Right lobe of liver (tissue), 6 donors: Measurements from ENCODE around the gene MTX2. TPM values are rescaled to one million over a fixed set of nuclear protein-coding genes. Genes with fewer than 3 reads are reported as not detected.

Experiments used
- ATAC-seq, 4 donors: fragments of 200-7000 bp; cut with Tn5 transposase; one replicate each; pipeline ENCODE4 v1.9.1; 2020; ENCODE audit warnings: mild to moderate bottlenecking in 4 of 4, moderate library complexity in 4 of 4
- DNase-seq, 3 donors: peaks; one replicate each; pipeline ENCODE4 v3.0.0-alpha.2; 2020
- H3K27ac ChIP-seq, 3 donors: fragments of 200-600 bp; one replicate each; pipeline ENCODE4 v1.8.0; 2022
- H3K27me3 ChIP-seq, 2 donors: fragments of 200-600 bp; one replicate each; pipeline ENCODE4 v1.8.0; 2022
- H3K36me3 ChIP-seq, 4 donors: fragments of 200-600 bp; sonication (generic) in 1 of 4; one replicate each; pipeline versions ENCODE4 v1.5.1 to v1.8.0; 2017 to 2022; ENCODE audit warnings: control low read depth in 1 of 4
- H3K4me1 ChIP-seq, 4 donors: fragments of 200-600 bp; sonication (generic) in 1 of 4; one replicate each; pipeline versions ENCODE4 v1.5.1 to v1.8.0; 2017 to 2022; ENCODE audit warnings: control low read depth in 1 of 4
- H3K4me3 ChIP-seq, 3 donors: fragments of 200-600 bp; one replicate each; pipeline ENCODE4 v1.8.0; 2022
- H3K9me3 ChIP-seq, 4 donors: fragments of 200-600 bp; sonication (generic) in 1 of 4; one replicate each; pipeline versions ENCODE4 v1.5.1 to v1.8.0; 2017 to 2022; ENCODE audit warnings: control low read depth in 1 of 4
- CTCF ChIP-seq, 4 donors: fragments of 200-600 bp in 3 of 4; fragments of 450-650 bp in 1 of 4; IDR thresholded peaks; one replicate each; pipeline versions ENCODE4 v1.5.1 to v1.8.0; 2016 to 2022; ENCODE audit warnings: antibody characterized with exemption in 4 of 4, mild to moderate bottlenecking in 2 of 4
- POLR2A ChIP-seq: fragments of 450-650 bp; IDR thresholded peaks from one replicate; pipeline ENCODE4 v1.6.1; 2017; ENCODE audit warnings: antibody characterized with exemption, mild to moderate bottlenecking
- WGBS: methylation state at CpG from one replicate; pipeline ENCODE4 v1.1.6; 2018; ENCODE audit warnings: low coverage, low lambda C conversion rate; ENCODE audit not compliant: insufficient coverage; ENCODE audit errors: missing lambda C conversion rate; 5-methylcytosine and 5-hydroxymethylcytosine counted together
- intact Hi-C, 2 donors: fragments of 100-400 bp; cut with DNase I; formaldehyde crosslinking; loops; one replicate each; pipeline versions ENCODE4 v1.11.2 to v1.14.1; 2022
- total RNA-seq, 6 experiments: library from RNA; depleted of rRNA in 2 of 6; stranded (reverse); fragments of >200 nt in 2 of 6; fragmentation: NEBNext Ultra II Directional in 3 of 6; extraction: Animal tissue kit (Norgen Biotek cat#: 25700) in 3 of 6; gene quantifications; one replicate each; pipeline versions ENCODE4 v1.1.0 to v1.2.4, GENCODE V29; 2016 to 2023
- donor health status: DM: no; HTN: yes; CAD: no.
- donor health status: DM: no; HTN: no; CAD: no.
- donor health status: DM: no; HTN: no; CAD: no.
- donor health status: DM: no; HTN: yes; CAD: no.
- donor health status: DM: no; HTN: yes; CAD: no.

MTX2 gene
- total RNA-seq, 6 experiments from 2014 or later: 7.7 to 29.3 (median 11.1) TPM

GRCh38 chr2:176383836-176384442, 114.7 kb downstream of the MTX2 start:
- H3K27ac ChIP-seq: peak overlapping the region in 2 of 3 donors; percentile 56 to 65
- no peaks in the 10 kb centered on the region for H3K36me3 ChIP-seq
- 21% methylated on average over 3 of the region's 3 CpGs for WGBS
- intact Hi-C loops: no loop called here
- H3K9me3 ChIP-seq: no peaks in the 10 kb centered on the region
- no peaks in the 10 kb centered on the region for H3K27me3 ChIP-seq
- ATAC-seq (peak; percentile 89 to 93 (median 92)), DNase-seq (peak in 2 of 3 donors; percentile 49 to 50)
- peaks cover 0 to 34% (median 12%) of the 10 kb centered on the region in 4 donors for H3K4me1 ChIP-seq
- TF ChIP-seq POLR2A: no peak
- no peak for TF ChIP-seq CTCF (IDR thresholded peaks at IDR 0.05)
- H3K4me3 ChIP-seq: peak overlapping the region in 1 of 3 donors; percentile 15

- no peak for DNase-seq
- Histone ChIP-seq H3K36me3 (no peaks in the 10 kb centered on the region), H3K27me3 (no peaks in the 10 kb centered on the region), H3K4me3 (no peak overlapping the region), H3K27ac (peak overlapping the region in 2 of 3 donors; percentile 51 to 65), H3K4me1 (peaks cover 0 to 34% (median 12%) of the 10 kb centered on the region in 4 donors), H3K9me3 (no peaks in the 10 kb centered on the region)
- ATAC-seq: peak in 3 of 4 donors; percentile 35 to 54 (median 51)
- intact Hi-C loops: no loop called here
- 25% methylated on average over 2 of the region's 2 CpGs for WGBS
- TF ChIP-seq POLR2A (no peak), CTCF (IDR thresholded peaks at IDR 0.05) (no peak)
These were observed 116.0 kb downstream of the MTX2 start for GRCh38 chr2:176385219-176385759.

- H3K27ac ChIP-seq: no peak overlapping the region
- DNase-seq (no peak), ATAC-seq (no peak)
- H3K36me3 ChIP-seq: no peaks in the 10 kb centered on the region
- 11% methylated on average over 1 of the region's 2 CpGs for WGBS
- no peaks in the 10 kb centered on the region for H3K9me3 ChIP-seq
- H3K4me1 ChIP-seq: peaks cover 0 to 36% (median 14%) of the 10 kb centered on the region in 4 donors
- intact Hi-C loops: no loop called here
- TF ChIP-seq POLR2A: no peak
- TF ChIP-seq CTCF (IDR thresholded peaks at IDR 0.05): peak in 1 of 4 donors; percentile 5
- H3K4me3 ChIP-seq: no peak overlapping the region
- no peaks in the 10 kb centered on the region for H3K27me3 ChIP-seq
These were observed 116.6 kb downstream of the MTX2 start for GRCh38 chr2:176385838-176386237.

Other genes starting within 250 kb of the MTX2 start
- not detected for gene EVX2, start 185.5 kb upstream of the MTX2 start, total RNA-seq
- gene HOXD13, start 176.7 kb upstream of the MTX2 start, total RNA-seq: not detected
- not detected for gene HOXD12, start 169.6 kb upstream of the MTX2 start, total RNA-seq
- not detected for gene HOXD11, start 162.2 kb upstream of the MTX2 start, total RNA-seq
- gene HOXD10, start 152.7 kb upstream of the MTX2 start, total RNA-seq: not detected
- gene HOXD9, start 146.7 kb upstream of the MTX2 start, total RNA-seq: under 1 TPM in 1 of 6 experiments, not detected in 5; 0.25 TPM
- under 1 TPM in 1 of 6 experiments, not detected in 5; 0.74 TPM for gene HOXD8, start 139.7 kb upstream of the MTX2 start, total RNA-seq
- gene HOXD4, start 117.9 kb upstream of the MTX2 start, total RNA-seq: not detected
- gene HOXD3, start 112.1 kb upstream of the MTX2 start, total RNA-seq: not detected
- not detected for gene HOXD1, start 80.8 kb upstream of the MTX2 start, total RNA-seq